H9 (cell line): Measurements from ENCODE around the gene GRWD1. TPM values are rescaled to one million over a fixed set of nuclear protein-coding genes. Genes with fewer than 3 reads are reported as not detected.

Experiments used
- DNase-seq: peaks from one replicate; pipeline ENCODE4 v3.0.0-alpha.2; 2017
- H2AFZ ChIP-seq: one replicate; pipeline ENCODE4 v1.6.1; 2013; ENCODE audit warnings: mild to moderate bottlenecking, low read length, control low read depth, moderate library complexity
- H2AK5ac ChIP-seq: 2 replicates; pipeline ENCODE4 v1.6.1; 2013; ENCODE audit warnings: low read length, control low read depth, mixed read lengths; ENCODE audit not compliant: insufficient read length
- H2BK120ac ChIP-seq: one replicate; pipeline ENCODE4 v1.6.1; 2013; ENCODE audit warnings: low read depth, mild to moderate bottlenecking, low read length, control low read depth, inconsistent platforms; ENCODE audit not compliant: poor library complexity, severe bottlenecking
- H2BK12ac ChIP-seq: 2 replicates; pipeline ENCODE4 v1.6.1; 2013; ENCODE audit warnings: low read length, control low read depth, mixed read lengths, low read depth; ENCODE audit not compliant: insufficient read length
- H2BK15ac ChIP-seq: 2 replicates; pipeline ENCODE4 v1.6.1; 2013; ENCODE audit warnings: low read depth, low read length, control low read depth
- H2BK20ac ChIP-seq: one replicate; pipeline ENCODE4 v1.6.1; 2013; ENCODE audit warnings: low read depth, mild to moderate bottlenecking, low read length, control low read depth, inconsistent platforms; ENCODE audit not compliant: poor library complexity, severe bottlenecking
- H2BK5ac ChIP-seq: 2 replicates; pipeline ENCODE4 v1.6.1; 2013; ENCODE audit warnings: low read length, control low read depth, mixed read lengths; ENCODE audit not compliant: insufficient read length
- H3K14ac ChIP-seq: 2 replicates; pipeline ENCODE4 v1.6.1; 2013; ENCODE audit warnings: low read length, control low read depth; ENCODE audit not compliant: insufficient read depth
- H3K18ac ChIP-seq: 2 replicates; pipeline ENCODE4 v1.6.1; 2013; ENCODE audit warnings: low read depth, mild to moderate bottlenecking, mixed read lengths, low read length, control low read depth; ENCODE audit not compliant: insufficient read length
- H3K23ac ChIP-seq: 2 replicates; pipeline ENCODE4 v1.6.1; 2013; ENCODE audit warnings: low read length, control low read depth, mixed read lengths, low read depth; ENCODE audit not compliant: insufficient read length
- H3K23me2 ChIP-seq: 2 replicates; pipeline ENCODE4 v1.6.1; 2013; ENCODE audit warnings: low read depth, mild to moderate bottlenecking, mixed read lengths, low read length, control low read depth; ENCODE audit not compliant: insufficient read length, poor library complexity, severe bottlenecking
- H3K27ac ChIP-seq: 2 replicates; pipeline ENCODE4 v1.5.1; 2013; ENCODE audit warnings: low read length, control low read depth, mixed read lengths, low read depth; ENCODE audit not compliant: insufficient read length
- H3K27me3 ChIP-seq: 2 replicates; pipeline ENCODE4 v1.6.1; 2013; ENCODE audit warnings: low read length, control low read depth, inconsistent platforms; ENCODE audit not compliant: insufficient read depth
- H3K4ac ChIP-seq: 2 replicates; pipeline ENCODE4 v1.6.1; 2013; ENCODE audit warnings: low read depth, mild to moderate bottlenecking, control low read depth, inconsistent platforms, low read length, moderate library complexity
- H3K4me1 ChIP-seq: 2 replicates; pipeline ENCODE4 v1.6.1; 2013; ENCODE audit warnings: low read length, control low read depth, inconsistent platforms; ENCODE audit not compliant: insufficient read depth
- H3K4me2 ChIP-seq: 2 replicates; pipeline ENCODE4 v1.6.1; 2013; ENCODE audit warnings: low read length, control low read depth, mixed read lengths; ENCODE audit not compliant: insufficient read length, insufficient read depth
- H3K56ac ChIP-seq: 2 replicates; pipeline ENCODE4 v1.6.1; 2013; ENCODE audit warnings: low read depth, mild to moderate bottlenecking, mixed read lengths, low read length, control low read depth; ENCODE audit not compliant: insufficient read length
- H3K79me1 ChIP-seq: 2 replicates; pipeline ENCODE4 v1.6.1; 2013; ENCODE audit warnings: low read depth, mild to moderate bottlenecking, moderate library complexity, low read length, control low read depth, inconsistent platforms; ENCODE audit not compliant: insufficient read depth, poor library complexity, severe bottlenecking
- H3K79me2 ChIP-seq: 2 replicates; pipeline ENCODE4 v1.6.1; 2013; ENCODE audit warnings: low read length, control low read depth, inconsistent platforms; ENCODE audit not compliant: insufficient read depth
- H3K9ac ChIP-seq: 2 replicates; pipeline ENCODE4 v1.6.1; 2013; ENCODE audit warnings: low read length, control low read depth, mixed read lengths; ENCODE audit not compliant: insufficient read length; ENCODE audit errors: extremely low read depth
- H3K9me3 ChIP-seq: one replicate; pipeline ENCODE4 v1.6.1; 2013; ENCODE audit warnings: low read depth, low read length, inconsistent platforms; ENCODE audit not compliant: control insufficient read depth
- H3T11ph ChIP-seq: one replicate; pipeline ENCODE4 v1.6.1; 2013; ENCODE audit warnings: mild to moderate bottlenecking, low read length, control low read depth, inconsistent platforms
- H4K20me1 ChIP-seq: one replicate; pipeline ENCODE4 v1.6.1; 2013; ENCODE audit not compliant: control insufficient read depth, insufficient read length, insufficient read depth
- H4K5ac ChIP-seq: 2 replicates; pipeline ENCODE4 v1.6.1; 2013; ENCODE audit warnings: low read depth, mild to moderate bottlenecking, mixed read lengths, low read length, control low read depth; ENCODE audit not compliant: insufficient read length
- H4K8ac ChIP-seq: replicated peaks from 2 replicates; pipeline ENCODE4 v1.6.1; 2013; ENCODE audit warnings: low read length, control low read depth, mixed read lengths, low read depth; ENCODE audit not compliant: insufficient read length
- H4K91ac ChIP-seq: 2 replicates; pipeline ENCODE4 v1.6.1; 2013; ENCODE audit warnings: low read depth, mild to moderate bottlenecking, moderate library complexity, mixed read lengths, low read length, control low read depth; ENCODE audit not compliant: insufficient read length
- H3K27ac Mint-ChIP-seq, 3 experiments: 2 replicates in 2 of 3; 3 replicates in 1 of 3; pipeline ENCODE4 v1.8.0; 2020 to 2021; ENCODE audit warnings: mixed read lengths in 3 of 3, mild to moderate bottlenecking in 1 of 3, moderate library complexity in 1 of 3
- H3K27me3 Mint-ChIP-seq: 2 replicates; pipeline ENCODE4 v1.8.0; 2021; ENCODE audit warnings: low read depth, mild to moderate bottlenecking, moderate library complexity, mixed read lengths
- H3K36me3 Mint-ChIP-seq, 3 experiments: 2 replicates in 2 of 3; 3 replicates in 1 of 3; pipeline ENCODE4 v1.8.0; 2020 to 2021; ENCODE audit warnings: low read depth in 3 of 3, mixed read lengths in 3 of 3; ENCODE audit not compliant: insufficient read depth in 1 of 3
- H3K4me1 Mint-ChIP-seq, 2 experiments: 2 replicates each; pipeline ENCODE4 v1.8.0; 2020; ENCODE audit warnings: mixed read lengths in 2 of 2
- H3K4me3 Mint-ChIP-seq, 2 experiments: 2 replicates in 1 of 2; 3 replicates in 1 of 2; pipeline ENCODE4 v1.8.0; 2020 to 2021; ENCODE audit warnings: mild to moderate bottlenecking in 2 of 2, mixed read lengths in 2 of 2, moderate library complexity in 1 of 2
- H3K9me3 Mint-ChIP-seq, 2 experiments: 2 replicates in 1 of 2; 3 replicates in 1 of 2; pipeline ENCODE4 v1.8.0; 2020; ENCODE audit warnings: mild to moderate bottlenecking in 2 of 2, mixed read lengths in 2 of 2, moderate library complexity in 1 of 2
- WGBS: extraction: QIAGEN DNeasy Blood & Tissue Kit; methylation state at CpG from one replicate; pipeline ENCODE4 v1.1.7; 2013; ENCODE audit warnings: missing lambda C conversion rate, low lambda C conversion rate, mixed read lengths; ENCODE audit not compliant: insufficient read length; ENCODE audit errors: extremely low coverage; 5-methylcytosine and 5-hydroxymethylcytosine counted together
- total RNA-seq: library from RNA; stranded (reverse); gene quantifications from 2 replicates; pipeline ENCODE4 v1.2.1, GENCODE V29; 2021
- TF ChIP-seq, protein P1 (sequence below): fragments of 200-600 bp; sonication (generic); conservative IDR thresholded peaks from 3 replicates; pipeline ENCODE4 v1.8.0; 2021; ENCODE audit warnings: antibody characterized with exemption, mild to moderate bottlenecking

GRWD1 gene
- total RNA-seq, 1 experiment from 2014 or later = 92.0 TPM

DNA sequence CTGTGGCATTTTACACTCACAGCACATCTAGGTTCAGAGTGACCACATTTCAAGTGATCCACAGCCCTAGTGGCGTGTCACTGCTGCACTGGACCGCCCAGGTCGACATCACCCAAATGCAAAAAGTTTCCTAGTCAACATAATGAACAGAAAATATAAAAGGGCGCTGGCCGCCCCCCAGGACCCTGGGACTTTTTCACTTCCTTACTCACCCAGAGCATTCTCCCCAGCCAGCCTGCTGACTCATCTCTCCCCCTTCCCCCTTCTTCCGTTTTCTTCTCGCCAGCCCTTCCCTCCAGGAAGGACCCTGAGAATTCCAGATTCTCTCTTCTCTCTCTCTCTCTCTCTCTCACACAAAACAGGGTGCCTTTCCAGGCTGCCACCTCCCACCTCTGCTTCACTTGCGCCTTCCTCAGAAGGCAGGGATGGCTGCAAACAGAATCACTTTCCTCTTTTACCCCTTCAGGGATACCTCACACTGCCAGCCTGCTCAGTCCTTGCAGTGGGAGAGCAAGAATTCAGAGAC lies 21.0 kb upstream of the GRWD1 start:
- Histone ChIP-seq H3K4ac (no peak overlapping the region), H4K5ac (no peak overlapping the region), H4K8ac (no peak overlapping the region), H2BK5ac (peak overlapping the region; percentile 72), H3K23me2 (no peaks in the 10 kb centered on the region), H3K14ac (peak overlapping the region; percentile 84), H3K9me3 (no peaks in the 10 kb centered on the region), H2BK120ac (no peak overlapping the region), H3K79me1 (no peaks in the 10 kb centered on the region), H3K23ac (no peak overlapping the region), H2AFZ (no peak overlapping the region), H4K20me1 (no peaks in the 10 kb centered on the region), H3K4me1 (no peaks in the 10 kb centered on the region), H3K4me2 (no peak overlapping the region), H3K9ac (peak overlapping the region; percentile 31), H3T11ph (no peak overlapping the region), H2BK15ac (no peak overlapping the region), H3K27me3 (no peaks in the 10 kb centered on the region), H3K18ac (no peak overlapping the region), H4K91ac (no peak overlapping the region), H2BK20ac (no peak overlapping the region), H3K27ac (peak overlapping the region; percentile 73), H3K79me2 (no peaks in the 10 kb centered on the region), H2BK12ac (peak overlapping the region; percentile 82), H2AK5ac (peak overlapping the region; percentile 95), H3K56ac (no peak overlapping the region)
- Mint-ChIP-seq H3K27me3 (no peaks in the 10 kb centered on the region), H3K4me1 (peaks cover 5 to 6% of the 10 kb centered on the region in 2 experiments), H3K36me3 (peaks cover 0 to 16% (median 11%) of the 10 kb centered on the region in 3 experiments; a peak in 4 of 7 replicates), H3K4me3 (peak overlapping the region; percentile 22 to 52; a peak in 3 of 5 replicates), H3K27ac (peak overlapping the region; percentile 84 to 99 (median 96); a peak in 6 of 7 replicates), H3K9me3 (no peaks in the 10 kb centered on the region)
- TF ChIP-seq, protein P1, sequence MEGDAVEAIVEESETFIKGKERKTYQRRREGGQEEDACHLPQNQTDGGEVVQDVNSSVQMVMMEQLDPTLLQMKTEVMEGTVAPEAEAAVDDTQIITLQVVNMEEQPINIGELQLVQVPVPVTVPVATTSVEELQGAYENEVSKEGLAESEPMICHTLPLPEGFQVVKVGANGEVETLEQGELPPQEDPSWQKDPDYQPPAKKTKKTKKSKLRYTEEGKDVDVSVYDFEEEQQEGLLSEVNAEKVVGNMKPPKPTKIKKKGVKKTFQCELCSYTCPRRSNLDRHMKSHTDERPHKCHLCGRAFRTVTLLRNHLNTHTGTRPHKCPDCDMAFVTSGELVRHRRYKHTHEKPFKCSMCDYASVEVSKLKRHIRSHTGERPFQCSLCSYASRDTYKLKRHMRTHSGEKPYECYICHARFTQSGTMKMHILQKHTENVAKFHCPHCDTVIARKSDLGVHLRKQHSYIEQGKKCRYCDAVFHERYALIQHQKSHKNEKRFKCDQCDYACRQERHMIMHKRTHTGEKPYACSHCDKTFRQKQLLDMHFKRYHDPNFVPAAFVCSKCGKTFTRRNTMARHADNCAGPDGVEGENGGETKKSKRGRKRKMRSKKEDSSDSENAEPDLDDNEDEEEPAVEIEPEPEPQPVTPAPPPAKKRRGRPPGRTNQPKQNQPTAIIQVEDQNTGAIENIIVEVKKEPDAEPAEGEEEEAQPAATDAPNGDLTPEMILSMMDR = no peak
- peak; percentile 53 for DNase-seq
- no CpG with 5 or more reads among the region's 8 CpGs for WGBS
